Keratinocyte (primary cell): ENCODE measurements around the gene PCNT.

ENCODE experiments used
- EZH2 ChIP-seq: IDR thresholded peaks from one replicate; pipeline ENCODE4 v1.6.1; 2012; ENCODE audit warnings: inconsistent platforms, mild to moderate bottlenecking, low read length, moderate library complexity
- TF ChIP-seq, protein P1 (sequence below), 3 experiments: IDR thresholded peaks in 1 of 3; conservative IDR thresholded peaks in 1 of 3; optimal IDR thresholded peaks in 1 of 3; 2 replicates in 2 of 3; 3 replicates in 1 of 3; pipeline versions ENCODE3 to v1.5.1; 2011; ENCODE audit warnings: low read length in 3 of 3, mild to moderate bottlenecking in 3 of 3, moderate library complexity in 2 of 3, control low read depth in 1 of 3, inconsistent platforms in 1 of 3; ENCODE audit not compliant: insufficient read depth in 2 of 3; ENCODE audit errors: extremely low read depth in 1 of 3

- TF ChIP-seq EZH2: no peak
- TF ChIP-seq, protein P1, sequence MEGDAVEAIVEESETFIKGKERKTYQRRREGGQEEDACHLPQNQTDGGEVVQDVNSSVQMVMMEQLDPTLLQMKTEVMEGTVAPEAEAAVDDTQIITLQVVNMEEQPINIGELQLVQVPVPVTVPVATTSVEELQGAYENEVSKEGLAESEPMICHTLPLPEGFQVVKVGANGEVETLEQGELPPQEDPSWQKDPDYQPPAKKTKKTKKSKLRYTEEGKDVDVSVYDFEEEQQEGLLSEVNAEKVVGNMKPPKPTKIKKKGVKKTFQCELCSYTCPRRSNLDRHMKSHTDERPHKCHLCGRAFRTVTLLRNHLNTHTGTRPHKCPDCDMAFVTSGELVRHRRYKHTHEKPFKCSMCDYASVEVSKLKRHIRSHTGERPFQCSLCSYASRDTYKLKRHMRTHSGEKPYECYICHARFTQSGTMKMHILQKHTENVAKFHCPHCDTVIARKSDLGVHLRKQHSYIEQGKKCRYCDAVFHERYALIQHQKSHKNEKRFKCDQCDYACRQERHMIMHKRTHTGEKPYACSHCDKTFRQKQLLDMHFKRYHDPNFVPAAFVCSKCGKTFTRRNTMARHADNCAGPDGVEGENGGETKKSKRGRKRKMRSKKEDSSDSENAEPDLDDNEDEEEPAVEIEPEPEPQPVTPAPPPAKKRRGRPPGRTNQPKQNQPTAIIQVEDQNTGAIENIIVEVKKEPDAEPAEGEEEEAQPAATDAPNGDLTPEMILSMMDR (optimal IDR thresholded peaks at IDR 0.05 in 1 of 3, IDR thresholded peaks at IDR 0.05 in 1 of 3, conservative IDR thresholded peaks at IDR 0.05 in 1 of 3; ENCODE audit: extremely low read depth in 1 of 3, insufficient read depth in 2 of 3, low read length in 3 of 3): no peak
Measured at GRCh38 chr21:46349134-46349760, 25.3 kb downstream of the PCNT start.
